Measurements from ENCODE around the gene ODF2.
A peak's percentile ranks its signal among the peaks of the same experiment; 100 is the strongest.
"Not testable (repeated sequence)": the region's sequence is repeated elsewhere in the genome, so short reads cannot be mapped to it uniquely, and the experiment has no call there.

Gene ODF2

DNA sequence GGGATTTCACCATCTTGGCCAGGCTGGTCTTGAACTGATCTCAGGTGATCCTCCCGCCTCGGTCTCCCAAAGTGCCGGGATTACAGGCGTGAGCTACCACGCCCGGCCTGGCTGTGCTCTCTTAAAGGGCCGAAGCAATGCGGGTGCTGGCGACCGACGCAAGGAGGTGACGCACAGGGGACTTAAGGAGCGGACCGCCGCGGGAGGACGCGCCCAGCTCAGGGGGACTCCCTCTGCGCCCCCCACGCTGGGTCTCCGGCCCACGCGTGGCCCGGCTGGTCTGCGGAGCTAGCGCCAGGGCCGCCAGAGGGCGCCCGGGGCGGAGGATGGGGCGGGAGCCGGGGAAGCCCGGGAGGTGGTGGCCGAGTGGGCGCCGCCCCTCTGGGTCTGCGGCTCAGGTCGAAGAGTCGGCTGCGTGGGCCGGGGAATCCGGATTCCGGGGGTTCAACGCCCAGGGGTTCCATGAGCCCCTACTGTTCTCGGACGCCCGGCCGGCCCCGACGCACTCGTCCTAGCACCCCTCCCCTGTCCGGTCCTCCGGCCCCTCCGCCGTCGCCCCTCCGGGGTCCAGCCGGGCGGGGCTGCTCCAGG lies 35.7 kb upstream of the ODF2 start:
- TF ChIP-seq, protein P1, sequence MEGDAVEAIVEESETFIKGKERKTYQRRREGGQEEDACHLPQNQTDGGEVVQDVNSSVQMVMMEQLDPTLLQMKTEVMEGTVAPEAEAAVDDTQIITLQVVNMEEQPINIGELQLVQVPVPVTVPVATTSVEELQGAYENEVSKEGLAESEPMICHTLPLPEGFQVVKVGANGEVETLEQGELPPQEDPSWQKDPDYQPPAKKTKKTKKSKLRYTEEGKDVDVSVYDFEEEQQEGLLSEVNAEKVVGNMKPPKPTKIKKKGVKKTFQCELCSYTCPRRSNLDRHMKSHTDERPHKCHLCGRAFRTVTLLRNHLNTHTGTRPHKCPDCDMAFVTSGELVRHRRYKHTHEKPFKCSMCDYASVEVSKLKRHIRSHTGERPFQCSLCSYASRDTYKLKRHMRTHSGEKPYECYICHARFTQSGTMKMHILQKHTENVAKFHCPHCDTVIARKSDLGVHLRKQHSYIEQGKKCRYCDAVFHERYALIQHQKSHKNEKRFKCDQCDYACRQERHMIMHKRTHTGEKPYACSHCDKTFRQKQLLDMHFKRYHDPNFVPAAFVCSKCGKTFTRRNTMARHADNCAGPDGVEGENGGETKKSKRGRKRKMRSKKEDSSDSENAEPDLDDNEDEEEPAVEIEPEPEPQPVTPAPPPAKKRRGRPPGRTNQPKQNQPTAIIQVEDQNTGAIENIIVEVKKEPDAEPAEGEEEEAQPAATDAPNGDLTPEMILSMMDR (IDR thresholded peaks at IDR 0.05; ENCODE audit: low read depth, low read length): peak; percentile 90
- peak overlapping the region; percentile 81 for H3K4me3 ChIP-seq (ENCODE audit: low read depth, low read length)

DNA sequence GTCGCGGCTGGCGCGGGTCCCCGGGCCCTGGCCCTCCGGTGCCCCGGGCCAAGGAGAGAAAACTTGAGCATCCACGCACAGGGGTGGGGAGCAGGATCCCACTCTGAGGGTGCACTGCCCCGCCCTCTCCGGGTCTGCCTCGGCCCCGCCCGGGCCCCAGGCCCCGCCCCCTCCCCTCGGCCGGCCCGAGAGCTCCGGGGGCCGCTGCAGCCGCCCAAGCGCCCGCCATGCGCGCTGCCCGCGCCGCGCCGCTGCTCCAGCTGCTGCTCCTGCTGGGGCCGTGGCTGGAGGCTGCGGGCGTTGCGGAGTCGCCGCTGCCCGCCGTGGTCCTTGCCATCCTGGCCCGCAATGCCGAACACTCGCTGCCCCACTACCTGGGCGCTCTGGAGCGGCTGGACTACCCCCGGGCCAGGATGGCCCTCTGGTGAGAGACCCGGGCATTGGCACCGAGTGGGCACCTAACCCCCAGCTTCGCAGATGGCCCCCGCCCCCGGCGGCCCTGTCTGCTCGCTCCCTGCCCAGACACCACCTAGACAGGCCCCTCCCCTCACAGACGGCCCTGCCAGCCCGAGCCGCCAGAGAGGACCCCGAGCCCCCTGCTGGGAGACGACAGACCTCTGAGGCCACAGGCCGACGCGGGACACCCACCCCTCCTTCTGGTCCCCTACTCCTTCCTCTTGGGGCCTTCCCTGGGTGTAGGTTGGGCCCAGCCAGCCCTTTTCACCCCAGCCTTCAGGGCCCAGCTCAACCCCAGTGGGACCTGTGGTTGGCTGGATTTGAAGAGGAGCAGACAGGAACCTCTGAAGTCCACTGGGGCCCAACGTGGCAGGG lies 34.9 kb upstream of the ODF2 start, which contains the start of gene CERCAM:
CERCAM (plus strand) TSS at position 207 of the 831 bp plus-strand sequence; CDS start at position 228, 21 bp downstream.
- peak within 1 kb of the TSS; percentile 81 for H3K4me3 ChIP-seq (ENCODE audit: low read depth, low read length)
- TF ChIP-seq, protein P1 (IDR thresholded peaks at IDR 0.05; ENCODE audit: low read depth, low read length): no peak

DNA sequence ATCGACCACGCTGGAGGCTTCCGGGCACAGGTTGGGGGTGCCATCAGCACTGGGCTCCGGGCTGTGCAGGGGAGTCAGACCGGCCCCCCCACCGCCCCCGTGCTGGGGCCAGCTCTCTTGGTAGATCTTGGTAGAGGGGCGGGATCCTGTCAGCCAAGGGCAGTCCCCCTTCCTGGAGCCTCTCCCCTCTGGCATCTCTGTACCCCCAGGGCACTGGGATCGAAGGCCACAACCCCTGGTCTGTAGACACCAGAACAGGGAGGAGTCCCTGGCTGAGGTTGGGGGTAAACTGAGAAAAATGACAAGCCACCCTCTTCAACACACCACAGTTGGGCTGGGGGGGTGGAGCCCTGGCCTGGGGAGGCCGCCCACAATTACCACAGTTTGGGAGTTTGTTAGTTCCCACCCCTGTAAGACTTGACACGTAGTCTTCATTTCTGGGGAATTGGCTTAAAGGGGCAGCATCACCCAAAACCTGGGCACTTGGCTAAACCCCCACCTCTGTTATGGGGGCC lies 34.3 kb upstream of the ODF2 start:
- H3K4me3 ChIP-seq (ENCODE audit: low read depth, low read length): peak overlapping the region; percentile 81
- TF ChIP-seq, protein P1 (IDR thresholded peaks at IDR 0.05; ENCODE audit: low read depth, low read length): no peak

DNA sequence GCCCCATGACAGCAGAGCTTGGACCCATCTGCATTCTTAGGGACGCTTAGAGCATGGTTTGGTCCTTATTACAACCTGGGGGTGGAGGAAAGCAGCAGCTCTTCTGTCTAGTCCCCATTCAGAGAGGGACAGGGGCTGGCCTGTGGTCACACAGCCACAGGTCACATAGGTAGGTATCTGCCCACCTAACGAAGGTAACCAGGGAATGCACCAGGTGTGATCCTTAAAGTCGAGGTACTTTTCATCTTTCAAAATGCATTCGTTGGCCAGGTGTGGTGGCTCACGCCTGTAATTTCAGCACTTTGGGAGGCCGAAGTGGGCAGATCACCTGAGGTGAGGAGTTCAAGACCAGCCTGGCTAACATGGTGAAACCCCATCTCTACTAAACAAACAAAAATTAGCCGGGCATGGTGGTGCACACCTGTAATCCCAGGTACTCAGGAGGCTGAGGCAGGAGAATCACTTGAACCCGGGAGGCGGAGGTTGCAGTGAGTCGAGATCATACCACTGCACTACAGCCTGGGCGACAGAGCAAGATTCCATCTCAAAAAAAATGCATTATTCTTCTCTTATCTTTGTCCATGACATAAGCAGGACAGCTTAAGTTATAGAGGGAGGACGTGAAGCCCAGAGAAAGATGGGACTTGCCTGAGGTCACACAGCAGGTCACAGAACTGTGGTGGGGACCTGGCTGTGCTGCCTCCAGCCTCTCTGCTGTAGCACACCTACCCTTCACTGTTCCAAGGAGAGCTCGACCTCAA lies 33.6 kb upstream of the ODF2 start:
- peak overlapping the region; percentile 81 for H3K4me3 ChIP-seq (ENCODE audit: low read depth, low read length)

DNA sequence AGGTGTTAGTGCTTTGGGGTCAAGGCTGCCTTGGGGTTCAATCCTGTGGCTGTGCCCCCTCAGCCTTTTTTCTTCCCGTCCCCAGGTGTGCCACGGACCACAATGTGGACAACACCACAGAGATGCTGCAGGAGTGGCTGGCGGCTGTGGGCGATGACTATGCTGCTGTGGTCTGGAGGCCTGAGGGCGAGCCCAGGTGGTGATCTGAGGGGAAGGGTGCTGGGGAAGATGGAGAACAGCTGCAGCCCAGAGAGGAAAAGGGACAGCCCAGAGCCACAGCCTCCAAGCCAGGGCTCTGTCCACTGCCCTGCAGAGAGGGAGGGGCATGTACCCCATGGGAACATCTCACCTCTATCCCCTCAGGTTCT lies 33.0 kb upstream of the ODF2 start:
- TF ChIP-seq, protein P1 (IDR thresholded peaks at IDR 0.05; ENCODE audit: low read depth, low read length): no peak
- H3K4me3 ChIP-seq (ENCODE audit: low read depth, low read length): no peak overlapping the region

DNA sequence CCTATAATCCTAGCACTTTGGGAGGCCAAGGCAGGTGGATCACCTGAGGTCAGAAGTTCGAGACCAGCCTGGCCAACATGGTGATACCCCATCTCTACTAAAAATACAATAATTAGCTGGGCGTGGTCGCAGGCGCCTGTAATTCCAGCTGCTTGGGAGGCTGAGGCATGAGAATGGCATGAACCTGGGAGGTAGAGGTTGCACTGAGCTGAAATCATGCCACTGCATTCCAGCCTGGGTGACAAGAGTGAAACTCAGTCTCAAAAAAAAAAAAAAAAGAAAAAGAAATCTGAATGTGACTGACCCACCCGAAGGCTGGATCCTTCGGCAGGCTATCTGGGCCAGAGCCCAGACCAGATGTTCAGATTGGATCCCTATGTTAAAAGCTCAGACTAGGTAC lies 32.5 kb upstream of the ODF2 start:
- not testable (repeated sequence) for H3K4me3 ChIP-seq (ENCODE audit: low read depth, low read length)

DNA sequence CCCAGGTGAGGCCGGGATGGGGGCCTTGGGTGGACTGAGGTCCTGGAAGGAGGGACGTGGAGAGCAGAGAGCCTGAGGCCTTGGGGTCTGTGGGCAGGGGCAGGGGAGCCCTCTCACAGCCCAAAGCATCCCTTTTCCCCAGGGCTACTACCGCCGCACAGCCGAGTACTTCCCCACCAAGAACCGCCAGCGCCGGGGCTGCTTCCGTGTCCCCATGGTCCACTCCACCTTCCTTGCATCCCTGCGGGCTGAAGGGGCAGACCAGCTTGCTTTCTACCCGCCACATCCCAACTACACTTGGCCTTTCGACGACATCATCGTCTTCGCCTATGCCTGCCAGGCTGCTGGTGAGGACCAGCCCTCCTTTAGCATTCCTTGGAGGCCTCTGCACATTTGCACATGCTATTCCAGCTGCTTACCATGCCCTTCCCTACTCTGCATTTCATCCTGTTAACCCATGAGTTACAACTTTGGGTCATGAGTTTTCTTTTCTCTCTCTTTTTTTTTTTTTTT lies 31.5 kb upstream of the ODF2 start:
- TF ChIP-seq, protein P1 (IDR thresholded peaks at IDR 0.05; ENCODE audit: low read depth, low read length): no peak
- H3K4me3 ChIP-seq (ENCODE audit: low read depth, low read length): no peak overlapping the region
